Kidney epithelial cell (primary cell): Measurements from ENCODE around the gene GPC6. TPM values are rescaled to one million over a fixed set of nuclear protein-coding genes. Genes with fewer than 3 reads are reported as not detected.
A peak's percentile ranks its signal among the peaks of the same experiment; 100 is the strongest.

Source experiments
- DNase-seq: peaks from one replicate; pipeline ENCODE4 v3.0.0-alpha.2; 2010; ENCODE audit warnings: low read depth
- H3K27me3 ChIP-seq: 2 replicates; pipeline ENCODE4 v1.6.0; 2011; ENCODE audit warnings: low read length; ENCODE audit not compliant: control insufficient read depth, insufficient read depth
- H3K36me3 ChIP-seq: 2 replicates; pipeline ENCODE4 v1.5.1; 2011; ENCODE audit warnings: low read length; ENCODE audit not compliant: control insufficient read depth, insufficient read depth
- H3K4me3 ChIP-seq: 2 replicates; pipeline ENCODE4 v1.5.1; 2011; ENCODE audit warnings: low read depth, mild to moderate bottlenecking, control low read depth, low read length
- total RNA-seq: library from RNA; depleted of rRNA; stranded (reverse); fragments of >200 nt; gene quantifications from 2 replicates; pipeline ENCODE4 v1.2.3, GENCODE V29; 2015
- TF ChIP-seq, protein P1 (sequence below): IDR thresholded peaks from 2 replicates; pipeline ENCODE4 v1.5.1; 2011; ENCODE audit warnings: mild to moderate bottlenecking, moderate library complexity, low read length, control low read depth, inconsistent platforms; ENCODE audit not compliant: insufficient read depth, poor library complexity, severe bottlenecking

The GPC6 gene
- total RNA-seq, 1 donor from 2014 or later, result 62.7 TPM

DNA sequence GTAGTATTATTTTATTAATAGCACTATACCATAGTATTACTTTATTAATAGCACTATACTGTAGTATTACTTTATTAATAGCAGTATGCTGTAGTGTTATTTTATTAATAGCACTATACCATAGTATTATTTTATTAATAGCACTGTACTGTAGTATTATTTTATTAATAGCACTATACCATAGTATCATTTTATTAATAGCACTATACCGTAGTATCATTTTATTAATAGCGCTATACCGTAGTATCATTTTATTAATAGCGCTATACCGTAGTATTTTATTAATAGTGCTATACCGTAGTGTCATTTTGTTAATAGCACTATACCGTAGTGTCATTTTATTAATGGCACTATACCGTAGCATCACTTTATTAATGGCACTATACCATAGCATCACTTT, 191.8 kb downstream of the GPC6 start:
- TF ChIP-seq, protein P1, sequence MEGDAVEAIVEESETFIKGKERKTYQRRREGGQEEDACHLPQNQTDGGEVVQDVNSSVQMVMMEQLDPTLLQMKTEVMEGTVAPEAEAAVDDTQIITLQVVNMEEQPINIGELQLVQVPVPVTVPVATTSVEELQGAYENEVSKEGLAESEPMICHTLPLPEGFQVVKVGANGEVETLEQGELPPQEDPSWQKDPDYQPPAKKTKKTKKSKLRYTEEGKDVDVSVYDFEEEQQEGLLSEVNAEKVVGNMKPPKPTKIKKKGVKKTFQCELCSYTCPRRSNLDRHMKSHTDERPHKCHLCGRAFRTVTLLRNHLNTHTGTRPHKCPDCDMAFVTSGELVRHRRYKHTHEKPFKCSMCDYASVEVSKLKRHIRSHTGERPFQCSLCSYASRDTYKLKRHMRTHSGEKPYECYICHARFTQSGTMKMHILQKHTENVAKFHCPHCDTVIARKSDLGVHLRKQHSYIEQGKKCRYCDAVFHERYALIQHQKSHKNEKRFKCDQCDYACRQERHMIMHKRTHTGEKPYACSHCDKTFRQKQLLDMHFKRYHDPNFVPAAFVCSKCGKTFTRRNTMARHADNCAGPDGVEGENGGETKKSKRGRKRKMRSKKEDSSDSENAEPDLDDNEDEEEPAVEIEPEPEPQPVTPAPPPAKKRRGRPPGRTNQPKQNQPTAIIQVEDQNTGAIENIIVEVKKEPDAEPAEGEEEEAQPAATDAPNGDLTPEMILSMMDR, result no peak
- no peak for DNase-seq
- Histone ChIP-seq H3K4me3 (no peak overlapping the region), H3K36me3 (no peaks in the 10 kb centered on the region), H3K27me3 (no peaks in the 10 kb centered on the region)

DNA sequence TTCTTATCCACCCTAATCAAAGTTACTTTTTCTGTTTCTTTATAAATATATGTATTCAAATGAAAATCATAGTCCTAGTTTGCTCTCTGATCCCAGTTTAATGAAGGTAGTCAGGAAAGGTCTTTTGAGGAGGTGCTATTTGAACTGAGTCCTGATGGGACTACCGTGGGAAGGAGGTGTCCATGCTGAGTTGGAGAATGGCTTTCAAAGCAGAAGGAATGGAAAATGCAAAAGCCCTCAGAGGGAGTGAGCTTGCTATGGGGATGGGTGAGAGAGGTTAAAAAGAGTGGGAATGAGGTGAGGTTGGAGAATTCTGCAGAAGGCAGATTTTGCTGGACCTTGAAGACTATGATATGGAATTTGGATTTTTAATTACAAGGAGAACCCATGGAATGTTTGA, 193.6 kb downstream of the GPC6 start:
- Histone ChIP-seq H3K36me3 (no peaks in the 10 kb centered on the region), H3K4me3 (no peak overlapping the region), H3K27me3 (no peaks in the 10 kb centered on the region)
- DNase-seq, result no peak
- TF ChIP-seq, protein P1, result no peak

GRCh38 chr13:93420887-93421286, 194.3 kb downstream of the GPC6 start:
- Histone ChIP-seq H3K4me3 (no peak overlapping the region), H3K36me3 (no peaks in the 10 kb centered on the region), H3K27me3 (no peaks in the 10 kb centered on the region)
- no peak for DNase-seq
- TF ChIP-seq, protein P1, result no peak

DNA sequence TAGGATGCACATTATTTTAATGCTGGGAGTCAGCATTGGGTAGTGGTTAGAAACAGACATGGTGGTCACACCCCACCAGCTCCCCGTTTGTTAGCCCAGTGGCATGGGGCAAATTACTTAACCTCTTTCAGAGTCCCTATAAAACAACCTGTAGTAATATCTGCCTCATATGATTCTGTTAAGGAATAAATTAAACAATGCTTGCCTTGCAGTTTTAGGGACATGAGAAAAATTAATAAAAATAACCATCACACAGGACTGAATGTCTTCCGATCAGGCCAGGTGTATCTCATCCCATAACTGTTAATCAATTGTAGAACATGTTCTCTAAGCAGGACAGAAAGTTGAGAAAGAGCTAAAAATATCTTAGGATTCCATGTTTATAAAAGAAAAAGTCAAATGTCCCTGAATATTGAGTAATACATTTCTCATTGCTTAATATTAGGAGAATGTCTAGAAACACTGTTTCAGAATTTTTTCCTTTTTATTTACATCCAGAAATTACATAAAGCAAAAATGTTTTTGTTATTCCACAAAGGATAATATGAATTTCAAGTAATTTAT, 196.5 kb downstream of the GPC6 start:
- Histone ChIP-seq H3K27me3 (no peaks in the 10 kb centered on the region), H3K36me3 (no peaks in the 10 kb centered on the region), H3K4me3 (no peak overlapping the region)
- DNase-seq, result no peak
- TF ChIP-seq, protein P1, result no peak

DNA sequence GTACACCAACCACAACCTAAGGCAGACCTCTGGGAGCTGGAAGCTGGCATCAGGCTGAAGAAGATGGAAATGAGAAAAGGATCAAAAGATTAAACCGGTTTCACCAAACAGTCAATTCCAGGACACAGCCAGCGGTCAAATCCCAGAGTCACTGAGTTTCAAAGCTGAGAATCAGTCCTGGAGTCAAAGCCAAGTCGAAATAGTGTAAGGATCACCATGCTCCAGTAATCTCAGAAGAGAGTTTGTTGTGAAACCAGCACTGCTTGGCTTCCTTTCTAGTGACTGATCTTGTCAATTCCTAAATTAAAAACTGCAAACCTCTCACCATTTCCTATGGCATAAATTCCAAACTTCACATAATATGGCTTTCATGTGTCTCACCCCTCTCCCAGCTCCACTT, 198.8 kb downstream of the GPC6 start:
- DNase-seq, result peak; percentile 5
- no peak overlapping the region for H3K4me3 ChIP-seq
- H3K27me3 ChIP-seq, result no peaks in the 10 kb centered on the region
- no peaks in the 10 kb centered on the region for H3K36me3 ChIP-seq
- TF ChIP-seq, protein P1, result no peak

GRCh38 chr13:93430381-93430780, 203.8 kb downstream of the GPC6 start:
- no peak for DNase-seq
- TF ChIP-seq, protein P1, result no peak
- no peaks in the 10 kb centered on the region for H3K27me3 ChIP-seq

More at GRCh38 chr13:93430381-93430780, 203.8 kb downstream of the GPC6 start:
- H3K36me3 ChIP-seq, result no peaks in the 10 kb centered on the region
- H3K4me3 ChIP-seq, result no peak overlapping the region
